Neural cell (in vitro differentiated cells): ENCODE results near the gene FAS.

Source experiments
- CTCF ChIP-seq: fragments of 450-650 bp; IDR thresholded peaks from 2 replicates; pipeline ENCODE4 v1.5.1; 2014; ENCODE audit warnings: antibody characterized with exemption, mild to moderate bottlenecking, moderate library complexity; ENCODE audit not compliant: poor library complexity, severe bottlenecking
- POLR2AphosphoS5 ChIP-seq: IDR thresholded peaks from 2 replicates; pipeline ENCODE4 v1.6.1; 2012

GRCh38 chr10:88962336-88962735, 28.3 kb upstream of the FAS start:
- TF ChIP-seq CTCF (no peak), POLR2AphosphoS5 (no peak)
